ENCODE results near the gene VAV1.
A peak's percentile ranks its signal among the peaks of the same experiment; 100 is the strongest.

VAV1 gene

DNA sequence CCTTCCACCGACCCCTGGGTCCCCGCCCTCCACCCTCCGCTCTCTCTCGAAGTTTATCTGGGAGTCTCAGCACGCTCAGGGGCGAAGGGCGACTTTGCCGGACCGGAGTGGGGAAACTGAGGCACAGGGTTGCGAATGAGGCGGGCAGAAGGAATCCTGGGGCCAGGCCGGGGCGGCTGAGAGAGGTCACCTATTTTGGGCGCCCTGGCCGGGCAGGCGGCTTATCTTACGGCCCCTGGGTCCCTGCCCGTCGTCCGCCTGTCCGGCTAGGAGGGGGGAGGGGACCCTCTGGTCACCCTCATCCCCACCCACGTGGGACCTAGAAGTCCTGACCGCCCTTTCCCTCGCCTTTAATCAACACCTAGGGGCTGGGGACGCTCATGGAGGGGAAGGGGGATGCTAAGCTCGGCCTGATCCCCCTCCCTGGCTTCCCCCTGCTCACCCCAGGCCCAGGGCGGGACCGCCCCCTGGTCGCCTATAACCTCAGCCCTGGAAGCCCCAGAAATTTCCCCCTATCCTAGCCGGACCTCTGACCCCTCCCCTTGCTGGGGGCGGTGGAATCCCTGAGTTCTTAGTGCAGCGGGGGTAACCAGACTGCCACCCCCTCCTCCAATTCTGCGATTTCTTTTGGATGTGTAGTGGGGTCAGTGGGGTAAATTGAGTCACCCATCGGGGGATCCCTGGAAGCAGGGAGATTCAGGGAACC, 32.5 kb upstream of the VAV1 start:
- Histone ChIP-seq H4K91ac (ENCODE audit: low read length) (peak overlapping the region; percentile 18), H2AFZ (ENCODE audit: low read depth, low read length) (peak overlapping the region; percentile 0), H2AK5ac (ENCODE audit: low read length, severe bottlenecking) (no peak overlapping the region), H3K4me3 (ENCODE audit: insufficient read depth in 1 of 2, low read depth in 1 of 2, low read length in 2 of 2) (peak overlapping the region; percentile 87 to 96), H3K14ac (ENCODE audit: low read length in 2 of 2) (peak overlapping the region in 1 of 2 experiments; percentile 82), H2BK15ac (ENCODE audit: low read depth, poor library complexity, severe bottlenecking) (peak overlapping the region; percentile 26), H3K4ac (ENCODE audit: low read depth in 1 of 2, low read length in 2 of 2) (peak overlapping the region; percentile 82 to 91), H3K9me3 (ENCODE audit: control insufficient read depth, low read length) (no peaks in the 10 kb centered on the region), H3K4me1 (ENCODE audit: control insufficient read depth, insufficient read depth, low read depth, low read length) (peaks cover 43% of the 10 kb centered on the region), H2BK12ac (ENCODE audit: low read length in 2 of 2) (peak overlapping the region in 1 of 2 experiments; percentile 78), H3K18ac (ENCODE audit: low read depth in 1 of 2, low read length in 2 of 2) (peak overlapping the region; percentile 75 to 91), H3K36me3 (ENCODE audit: control insufficient read depth in 1 of 2, insufficient read depth in 2 of 2, low read depth in 1 of 2, low read length in 2 of 2) (peaks cover 20 to 25% of the 10 kb centered on the region in 2 experiments), H3K23ac (ENCODE audit: low read length in 2 of 2) (peak overlapping the region in 1 of 2 experiments; percentile 94), H3K27me3 (ENCODE audit: control insufficient read depth in 1 of 2, insufficient read depth in 1 of 2, low read length in 2 of 2) (no peaks in the 10 kb centered on the region), H4K8ac (ENCODE audit: low read length) (peak overlapping the region; percentile 13), H3K9ac (ENCODE audit: low read length) (peak overlapping the region; percentile 90), H3K27ac (ENCODE audit: low read length, poor library complexity, severe bottlenecking) (peak overlapping the region; percentile 65), H2BK120ac (ENCODE audit: low read depth, low read length) (no peak overlapping the region), H3K4me2 (ENCODE audit: low read length, poor library complexity, severe bottlenecking) (peak overlapping the region; percentile 97), H3K79me1 (replicated peaks; ENCODE audit: low read length, poor library complexity, severe bottlenecking) (peaks cover 17% of the 10 kb centered on the region), H2BK5ac (ENCODE audit: low read depth, low read length, poor library complexity, severe bottlenecking) (peak overlapping the region; percentile 37)
- DNase-seq = peak; percentile 51
- WGBS = 0% methylated on average over 9 of the region's 34 CpGs

GRCh38 chr19:6740589-6741343, 31.7 kb upstream of the VAV1 start:
- no peaks in the 10 kb centered on the region for H3K27me3 ChIP-seq (ENCODE audit: control insufficient read depth in 1 of 2, insufficient read depth in 1 of 2, low read length in 2 of 2)
- H3K4ac ChIP-seq (ENCODE audit: low read depth in 1 of 2, low read length in 2 of 2) = peak overlapping the region in 1 of 2 experiments; percentile 91
- H2BK120ac ChIP-seq (ENCODE audit: low read depth, low read length) = no peak overlapping the region

GRCh38 chr19:6743066-6743465, 29.4 kb upstream of the VAV1 start:
- Histone ChIP-seq H2BK12ac (ENCODE audit: low read length in 2 of 2) (peak overlapping the region in 1 of 2 experiments; percentile 43), H3K27me3 (ENCODE audit: control insufficient read depth in 1 of 2, insufficient read depth in 1 of 2, low read length in 2 of 2) (no peaks in the 10 kb centered on the region), H2BK5ac (ENCODE audit: low read depth, low read length, poor library complexity, severe bottlenecking) (no peak overlapping the region), H3K23ac (ENCODE audit: low read length in 2 of 2) (peak overlapping the region in 1 of 2 experiments; percentile 72), H3K9me3 (ENCODE audit: control insufficient read depth, low read length) (no peaks in the 10 kb centered on the region), H3K4me1 (ENCODE audit: control insufficient read depth, insufficient read depth, low read depth, low read length) (peaks cover 34% of the 10 kb centered on the region), H2BK120ac (ENCODE audit: low read depth, low read length) (no peak overlapping the region), H3K4me2 (ENCODE audit: low read length, poor library complexity, severe bottlenecking) (no peak overlapping the region), H3K4ac (ENCODE audit: low read depth in 1 of 2, low read length in 2 of 2) (no peak overlapping the region), H3K4me3 (ENCODE audit: insufficient read depth in 1 of 2, low read depth in 1 of 2, low read length in 2 of 2) (peak overlapping the region in 1 of 2 experiments; percentile 33), H2AFZ (ENCODE audit: low read depth, low read length) (no peak overlapping the region), H3K79me1 (replicated peaks; ENCODE audit: low read length, poor library complexity, severe bottlenecking) (peaks cover 18% of the 10 kb centered on the region), H3K27ac (ENCODE audit: low read length, poor library complexity, severe bottlenecking) (peak overlapping the region; percentile 27), H3K18ac (ENCODE audit: low read depth in 1 of 2, low read length in 2 of 2) (no peak overlapping the region), H4K91ac (ENCODE audit: low read length) (no peak overlapping the region), H3K9ac (ENCODE audit: low read length) (peak overlapping the region; percentile 41), H4K8ac (ENCODE audit: low read length) (no peak overlapping the region), H2AK5ac (ENCODE audit: low read length, severe bottlenecking) (peak overlapping the region; percentile 84), H2BK15ac (ENCODE audit: low read depth, poor library complexity, severe bottlenecking) (no peak overlapping the region), H3K14ac (ENCODE audit: low read length in 2 of 2) (no peak overlapping the region), H3K36me3 (ENCODE audit: control insufficient read depth in 1 of 2, insufficient read depth in 2 of 2, low read depth in 1 of 2, low read length in 2 of 2) (peaks cover 40 to 44% of the 10 kb centered on the region in 2 experiments)
- 89% methylated on average over 7 of the region's 7 CpGs for WGBS
- DNase-seq = no peak

More at GRCh38 chr19:6740589-6741343, 31.7 kb upstream of the VAV1 start:
- H3K79me1 ChIP-seq (replicated peaks; ENCODE audit: low read length, poor library complexity, severe bottlenecking) = peaks cover 13% of the 10 kb centered on the region
- peak overlapping the region; percentile 97 for H3K4me2 ChIP-seq (ENCODE audit: low read length, poor library complexity, severe bottlenecking)
- peak overlapping the region in 1 of 2 experiments; percentile 45 for H2BK12ac ChIP-seq (ENCODE audit: low read length in 2 of 2)
- peak overlapping the region in 1 of 2 experiments; percentile 33 for H3K14ac ChIP-seq (ENCODE audit: low read length in 2 of 2)
- DNase-seq = peak; percentile 55
- peak overlapping the region; percentile 90 for H3K9ac ChIP-seq (ENCODE audit: low read length)
- H2BK15ac ChIP-seq (ENCODE audit: low read depth, poor library complexity, severe bottlenecking) = no peak overlapping the region
- H3K27ac ChIP-seq (ENCODE audit: low read length, poor library complexity, severe bottlenecking) = peak overlapping the region; percentile 65
- H2BK5ac ChIP-seq (ENCODE audit: low read depth, low read length, poor library complexity, severe bottlenecking) = peak overlapping the region; percentile 37
- under 1% methylated on average over 40 of the region's 46 CpGs for WGBS
- peaks cover 23% of the 10 kb centered on the region in 2 experiments for H3K36me3 ChIP-seq (ENCODE audit: control insufficient read depth in 1 of 2, insufficient read depth in 2 of 2, low read depth in 1 of 2, low read length in 2 of 2)
- H3K23ac ChIP-seq (ENCODE audit: low read length in 2 of 2) = peak overlapping the region in 1 of 2 experiments; percentile 73
- peak overlapping the region; percentile 68 to 75 for H3K18ac ChIP-seq (ENCODE audit: low read depth in 1 of 2, low read length in 2 of 2)
- peaks cover 42% of the 10 kb centered on the region for H3K4me1 ChIP-seq (ENCODE audit: control insufficient read depth, insufficient read depth, low read depth, low read length)
- H2AFZ ChIP-seq (ENCODE audit: low read depth, low read length) = peak overlapping the region; percentile 20
- H3K4me3 ChIP-seq (ENCODE audit: insufficient read depth in 1 of 2, low read depth in 1 of 2, low read length in 2 of 2) = peak overlapping the region; percentile 87 to 96
- no peak overlapping the region for H4K91ac ChIP-seq (ENCODE audit: low read length)
- H2AK5ac ChIP-seq (ENCODE audit: low read length, severe bottlenecking) = no peak overlapping the region
- H4K8ac ChIP-seq (ENCODE audit: low read length) = no peak overlapping the region
- H3K9me3 ChIP-seq (ENCODE audit: control insufficient read depth, low read length) = no peaks in the 10 kb centered on the region
